Karpas-422 (cell line): Measurements from ENCODE around the gene PRSS23. TPM values are rescaled to one million over a fixed set of nuclear protein-coding genes. Genes with fewer than 3 reads are reported as not detected.

Experiments
- DNase-seq: peaks from one replicate; pipeline ENCODE4 v3.0.0-alpha.2; 2015
- H2AFZ ChIP-seq: fragments of 200-600 bp; sonication (generic); 2 replicates; pipeline ENCODE4 v1.6.1; 2014; ENCODE audit warnings: antibody characterized with exemption, low read length, mixed read lengths
- H3K27ac ChIP-seq: fragments of 200-600 bp; sonication (generic); 2 replicates; pipeline ENCODE4 v1.5.1; 2014; ENCODE audit warnings: mild to moderate bottlenecking, low read length, moderate library complexity
- H3K27me3 ChIP-seq: fragments of 200-600 bp; sonication (generic); 2 replicates; pipeline ENCODE4 v1.6.1; 2014; ENCODE audit warnings: low read length, mixed read lengths
- H3K36me3 ChIP-seq: fragments of 200-600 bp; sonication (generic); 2 replicates; pipeline ENCODE4 v1.6.1; 2014; ENCODE audit warnings: low read length, mixed read lengths; ENCODE audit not compliant: insufficient read depth
- H3K4me1 ChIP-seq: fragments of 200-600 bp; sonication (generic); 2 replicates; pipeline ENCODE4 v1.6.1; 2014; ENCODE audit warnings: mild to moderate bottlenecking, low read length, mixed read lengths
- H3K4me2 ChIP-seq: fragments of 200-600 bp; sonication (generic); 2 replicates; pipeline ENCODE4 v1.6.1; 2014; ENCODE audit warnings: low read length, low read depth, mild to moderate bottlenecking; ENCODE audit not compliant: poor library complexity, severe bottlenecking
- H3K4me3 ChIP-seq: fragments of 200-600 bp; sonication (generic); 2 replicates; pipeline ENCODE4 v1.5.1; 2014; ENCODE audit warnings: mild to moderate bottlenecking, antibody characterized with exemption, low read length, mixed read lengths
- H3K79me2 ChIP-seq: fragments of 200-600 bp; sonication (generic); 2 replicates; pipeline ENCODE4 v1.6.1; 2014; ENCODE audit warnings: mild to moderate bottlenecking, low read length, mixed read lengths
- H3K9ac ChIP-seq: fragments of 200-600 bp; sonication (generic); 2 replicates; pipeline ENCODE4 v1.6.0; 2014; ENCODE audit warnings: low read length
- H3K9me2 ChIP-seq: fragments of 200-600 bp; sonication (generic), shearing (Covaris generic); replicated peaks from 2 replicates; pipeline ENCODE4 v1.6.0; 2014; ENCODE audit warnings: mild to moderate bottlenecking, low read length, moderate library complexity; ENCODE audit not compliant: insufficient read depth
- H3K9me3 ChIP-seq: fragments of 300-700, 200-600 bp; sonication (generic); 2 replicates; pipeline ENCODE4 v1.6.1; 2014; ENCODE audit warnings: low read length, mixed read lengths
- H4K20me1 ChIP-seq: fragments of 200-600 bp; sonication (generic); 2 replicates; pipeline ENCODE4 v1.6.1; 2014; ENCODE audit warnings: mild to moderate bottlenecking, antibody characterized with exemption, low read length, low read depth; ENCODE audit not compliant: insufficient read depth
- total RNA-seq: library from RNA; depleted of rRNA; stranded (reverse); fragments of >200 nt; shearing (Covaris generic); gene quantifications from 2 replicates; pipeline ENCODE4 v1.2.3, GENCODE V29; 2014; ENCODE audit warnings: low replicate concordance

PRSS23 gene
- total RNA-seq, 1 experiment from 2014 or later = not detected

DNA sequence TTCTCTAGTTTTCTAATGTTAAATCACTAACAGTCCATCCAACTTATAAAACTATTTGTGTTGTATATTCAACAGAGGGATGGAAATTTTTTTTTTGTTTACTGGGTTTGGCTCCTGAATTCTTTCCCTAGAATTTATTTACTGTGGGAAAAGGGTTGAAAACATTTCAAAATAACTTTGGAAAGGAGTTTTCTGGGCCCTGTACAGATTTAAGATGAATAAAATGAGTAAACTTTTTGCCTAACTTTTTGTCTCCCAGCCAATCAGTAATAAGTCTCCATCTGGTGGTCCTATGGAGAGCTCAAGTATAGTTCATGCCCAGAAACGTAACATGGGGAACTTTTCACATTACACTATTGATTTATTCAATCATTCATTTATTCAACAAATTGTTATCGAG, 16.7 kb upstream of the PRSS23 start:
- H4K20me1 ChIP-seq = no peaks in the 10 kb centered on the region
- H3K9me2 ChIP-seq = no peaks in the 10 kb centered on the region
- H3K27ac ChIP-seq = no peak overlapping the region
- no peaks in the 10 kb centered on the region for H3K9me3 ChIP-seq
- no peak overlapping the region for H2AFZ ChIP-seq
- H3K79me2 ChIP-seq = no peaks in the 10 kb centered on the region
- H3K36me3 ChIP-seq = no peaks in the 10 kb centered on the region
- no peaks in the 10 kb centered on the region for H3K4me1 ChIP-seq
- no peak overlapping the region for H3K4me2 ChIP-seq
- no peak overlapping the region for H3K9ac ChIP-seq
- no peak for DNase-seq
- H3K27me3 ChIP-seq = no peaks in the 10 kb centered on the region
- H3K4me3 ChIP-seq = no peak overlapping the region

DNA sequence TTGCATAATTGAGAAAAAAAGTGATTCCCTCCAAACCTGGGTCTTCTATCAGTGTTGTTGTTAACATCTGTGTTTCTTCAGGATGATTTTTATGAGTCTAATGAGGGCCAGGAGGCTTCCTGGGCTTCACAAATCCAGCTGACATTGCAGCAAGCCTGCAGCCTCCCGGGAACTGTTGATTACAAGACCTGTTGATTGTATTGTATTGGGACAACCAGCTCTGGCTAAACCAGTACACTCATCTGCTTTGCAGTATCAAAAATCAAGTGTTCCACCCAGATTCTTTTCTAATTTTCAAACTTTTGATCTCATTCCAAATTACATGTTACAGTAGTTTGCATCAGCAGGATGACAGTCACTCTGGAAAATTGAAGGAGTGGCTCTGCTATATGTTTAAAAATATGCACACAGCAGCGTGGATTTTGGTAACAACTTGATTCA, 16.1 kb upstream of the PRSS23 start:
- Histone ChIP-seq H3K79me2 (no peaks in the 10 kb centered on the region), H3K27ac (no peak overlapping the region), H3K9ac (no peak overlapping the region), H3K4me3 (no peak overlapping the region), H3K4me1 (no peaks in the 10 kb centered on the region), H3K4me2 (no peak overlapping the region), H2AFZ (no peak overlapping the region), H3K27me3 (no peaks in the 10 kb centered on the region), H3K9me3 (no peaks in the 10 kb centered on the region), H3K9me2 (no peaks in the 10 kb centered on the region), H3K36me3 (no peaks in the 10 kb centered on the region), H4K20me1 (no peaks in the 10 kb centered on the region)
- DNase-seq = no peak

DNA sequence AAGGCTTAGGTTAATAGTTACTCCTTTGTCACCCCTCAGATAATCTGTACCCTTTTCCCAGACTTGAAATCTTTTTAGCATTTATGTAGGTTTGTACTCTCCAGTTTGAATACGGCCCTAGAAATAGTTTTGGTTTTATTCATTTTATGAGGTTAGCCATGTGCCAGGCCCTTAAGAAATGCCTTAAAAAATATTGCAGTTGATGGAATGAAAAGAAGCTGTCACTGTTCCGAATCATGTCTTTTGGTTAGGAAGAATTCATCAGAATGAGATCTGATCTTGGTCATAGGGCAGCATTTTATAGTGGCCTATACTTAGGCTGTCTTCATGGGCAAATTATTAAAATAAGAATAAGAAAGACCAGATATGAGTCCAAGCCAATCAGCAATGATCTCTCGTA, 14.8 kb upstream of the PRSS23 start:
- Histone ChIP-seq H3K27me3 (no peaks in the 10 kb centered on the region), H3K4me2 (no peak overlapping the region), H3K4me3 (no peak overlapping the region), H3K9me3 (no peaks in the 10 kb centered on the region), H3K4me1 (no peaks in the 10 kb centered on the region), H3K79me2 (no peaks in the 10 kb centered on the region), H3K27ac (no peak overlapping the region), H3K9ac (no peak overlapping the region), H3K36me3 (no peaks in the 10 kb centered on the region), H4K20me1 (no peaks in the 10 kb centered on the region), H2AFZ (no peak overlapping the region), H3K9me2 (no peaks in the 10 kb centered on the region)
- no peak for DNase-seq

DNA sequence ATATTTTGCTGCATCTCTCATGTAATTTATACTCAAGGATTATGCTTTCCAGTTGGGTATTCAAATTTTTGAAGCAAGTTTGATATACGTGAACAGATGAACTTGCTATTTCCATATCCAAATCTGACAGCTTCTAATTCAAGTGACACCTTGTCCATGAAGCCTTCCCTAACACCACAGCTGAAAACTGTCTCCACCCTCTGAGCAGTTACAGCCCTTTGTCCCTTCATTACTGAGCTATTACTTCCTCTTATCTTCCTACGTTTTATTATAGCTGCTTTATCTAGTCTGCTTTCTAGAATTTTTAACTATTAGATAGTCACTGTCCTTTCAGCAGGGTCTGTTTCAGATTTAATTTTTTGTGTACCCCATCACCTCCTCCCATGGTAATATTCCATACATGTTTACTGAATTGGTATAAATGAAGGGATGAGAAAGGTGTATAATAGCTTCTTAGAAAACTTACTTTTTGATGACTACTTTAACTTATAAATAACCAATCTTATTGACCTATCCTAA, 13.3 kb upstream of the PRSS23 start:
- Histone ChIP-seq H3K4me2 (no peak overlapping the region), H3K27me3 (no peaks in the 10 kb centered on the region), H3K4me3 (no peak overlapping the region), H3K9ac (no peak overlapping the region), H3K27ac (no peak overlapping the region), H4K20me1 (no peaks in the 10 kb centered on the region), H3K4me1 (no peaks in the 10 kb centered on the region), H3K9me3 (no peaks in the 10 kb centered on the region), H2AFZ (no peak overlapping the region), H3K9me2 (no peaks in the 10 kb centered on the region), H3K79me2 (no peaks in the 10 kb centered on the region), H3K36me3 (no peaks in the 10 kb centered on the region)
- no peak for DNase-seq

DNA sequence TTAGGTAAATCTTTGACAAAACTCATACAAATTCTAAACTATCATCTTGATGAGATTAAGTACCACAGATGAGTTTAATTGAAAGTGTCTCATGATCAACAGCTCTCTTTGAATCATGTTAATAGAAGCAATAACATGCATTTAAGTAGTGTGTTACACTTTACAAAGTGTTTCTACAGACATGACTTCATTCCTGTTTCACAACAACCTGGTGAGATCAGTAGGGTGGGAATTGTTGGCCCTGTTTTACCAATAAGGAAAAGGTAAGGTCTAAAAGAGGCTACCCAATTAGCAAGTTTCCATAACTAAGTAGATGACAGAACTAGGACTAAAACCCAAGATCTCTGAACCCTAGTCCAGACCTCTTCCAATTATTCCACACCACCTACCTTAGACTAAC, 12.7 kb upstream of the PRSS23 start:
- H2AFZ ChIP-seq = no peak overlapping the region
- DNase-seq = no peak
- H3K4me2 ChIP-seq = no peak overlapping the region
- no peak overlapping the region for H3K4me3 ChIP-seq
- H3K27me3 ChIP-seq = no peaks in the 10 kb centered on the region
- no peak overlapping the region for H3K27ac ChIP-seq
- no peaks in the 10 kb centered on the region for H3K79me2 ChIP-seq
- H3K36me3 ChIP-seq = no peaks in the 10 kb centered on the region
- no peaks in the 10 kb centered on the region for H3K4me1 ChIP-seq
- no peak overlapping the region for H3K9ac ChIP-seq
- H3K9me2 ChIP-seq = no peaks in the 10 kb centered on the region
- H3K9me3 ChIP-seq = no peaks in the 10 kb centered on the region
- no peaks in the 10 kb centered on the region for H4K20me1 ChIP-seq

DNA sequence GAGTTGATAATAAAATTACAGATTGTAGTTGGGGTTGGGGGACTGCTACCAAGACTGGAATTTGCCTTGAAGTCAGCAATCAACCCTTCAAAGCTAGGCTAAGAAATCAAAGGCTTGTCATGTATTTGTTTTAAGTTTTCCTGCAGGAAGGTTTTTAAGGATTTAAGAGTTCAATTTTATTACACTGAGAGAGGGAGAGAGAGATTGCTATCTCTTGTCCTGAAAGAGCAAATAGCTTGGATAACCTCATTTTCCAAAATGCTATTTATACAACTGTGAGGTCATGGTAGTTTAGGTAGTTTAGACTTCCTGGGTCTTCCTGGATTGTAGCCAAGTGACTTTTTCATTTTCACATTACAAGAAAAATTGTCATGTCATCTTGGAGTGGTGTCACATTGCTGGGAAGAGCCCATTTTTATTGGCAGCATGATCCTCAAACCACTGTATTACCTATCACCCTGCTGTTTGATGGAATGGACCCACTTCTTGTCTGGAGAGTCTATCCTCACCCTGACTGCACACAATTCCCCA, 10.1 kb upstream of the PRSS23 start:
- Histone ChIP-seq H3K27me3 (no peaks in the 10 kb centered on the region), H4K20me1 (no peaks in the 10 kb centered on the region), H3K79me2 (no peaks in the 10 kb centered on the region), H3K9me3 (no peaks in the 10 kb centered on the region), H3K36me3 (no peaks in the 10 kb centered on the region), H3K4me2 (no peak overlapping the region), H3K9me2 (no peaks in the 10 kb centered on the region), H2AFZ (no peak overlapping the region), H3K4me1 (no peaks in the 10 kb centered on the region), H3K4me3 (no peak overlapping the region), H3K9ac (no peak overlapping the region), H3K27ac (no peak overlapping the region)
- no peak for DNase-seq

DNA sequence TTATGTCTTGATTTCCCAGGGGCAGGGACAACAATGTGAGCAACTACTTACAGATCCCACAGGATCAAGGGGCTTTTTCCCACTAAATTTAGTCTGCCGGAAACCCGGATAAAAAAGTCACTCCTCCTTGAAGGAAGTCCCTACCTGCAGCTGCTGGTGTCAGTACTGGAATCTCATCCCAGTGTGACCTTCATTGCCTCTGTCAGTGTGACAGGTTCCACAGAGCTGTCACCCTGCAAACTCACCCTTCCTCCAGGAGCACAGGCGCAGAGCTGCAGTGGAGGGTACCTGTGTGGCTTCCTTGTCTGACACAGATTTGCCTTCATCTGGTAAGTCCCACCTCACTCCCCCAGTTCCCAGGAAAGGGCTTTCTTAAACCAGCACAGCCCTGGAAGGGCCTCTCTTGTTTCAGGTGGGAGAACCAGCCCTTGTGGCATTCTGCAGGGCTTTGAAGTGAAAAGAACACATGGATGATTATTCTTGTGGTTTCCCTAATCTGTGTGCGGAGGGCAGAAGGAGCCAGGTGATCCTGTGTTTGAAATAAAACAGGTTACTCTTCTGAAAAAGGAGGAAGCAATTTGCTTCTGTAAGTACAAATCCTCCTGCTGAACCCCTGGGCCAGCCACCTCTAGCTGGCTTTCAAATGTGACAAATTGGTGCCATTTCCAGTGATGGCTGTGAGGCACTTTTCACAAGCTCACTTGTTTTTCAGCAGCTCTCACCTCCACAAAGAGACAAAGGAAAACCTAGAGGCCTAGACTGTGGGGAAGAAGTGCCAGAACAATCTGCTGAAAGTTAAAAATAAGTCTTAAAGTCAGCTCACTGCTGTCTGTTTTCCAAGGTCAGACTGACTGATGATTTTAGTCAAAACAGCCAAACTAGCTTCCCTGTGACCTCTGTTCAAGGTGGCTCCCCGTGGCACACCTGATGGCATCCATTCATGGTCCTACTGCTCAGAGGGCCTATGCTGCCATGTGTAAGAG, 9.2 kb upstream of the PRSS23 start:
- H2AFZ ChIP-seq = no peak overlapping the region
- no peaks in the 10 kb centered on the region for H3K9me2 ChIP-seq
- no peak overlapping the region for H3K27ac ChIP-seq
- no peak overlapping the region for H3K4me3 ChIP-seq
- no peaks in the 10 kb centered on the region for H3K9me3 ChIP-seq
- no peaks in the 10 kb centered on the region for H3K79me2 ChIP-seq
- no peaks in the 10 kb centered on the region for H4K20me1 ChIP-seq
- H3K4me2 ChIP-seq = no peak overlapping the region
- no peak for DNase-seq
- H3K36me3 ChIP-seq = no peaks in the 10 kb centered on the region
- no peaks in the 10 kb centered on the region for H3K4me1 ChIP-seq
- H3K27me3 ChIP-seq = no peaks in the 10 kb centered on the region
- no peak overlapping the region for H3K9ac ChIP-seq

DNA sequence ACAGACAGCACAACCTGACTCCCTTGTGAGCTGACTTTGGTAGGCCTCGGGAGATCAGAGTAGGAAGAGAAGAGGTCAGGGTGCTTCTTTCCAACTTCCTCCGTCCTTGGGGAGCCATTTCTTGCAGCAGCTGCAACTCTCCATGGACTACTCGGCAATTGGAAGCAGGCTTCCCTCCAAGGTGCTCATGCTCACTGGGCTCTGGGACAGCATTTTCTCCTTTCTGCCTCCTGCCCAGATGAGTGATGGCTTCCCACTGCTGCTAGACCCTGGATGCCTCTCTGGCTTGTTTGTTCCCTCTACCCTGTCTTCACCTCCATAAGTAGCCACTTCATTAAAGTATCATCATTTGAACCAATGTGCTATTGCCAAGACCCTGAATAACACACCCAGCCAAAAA, 8.2 kb upstream of the PRSS23 start:
- Histone ChIP-seq H3K27ac (no peak overlapping the region), H3K4me2 (no peak overlapping the region), H3K4me3 (no peak overlapping the region), H3K36me3 (no peaks in the 10 kb centered on the region), H3K9ac (no peak overlapping the region), H2AFZ (no peak overlapping the region), H3K9me2 (no peaks in the 10 kb centered on the region), H4K20me1 (no peaks in the 10 kb centered on the region), H3K27me3 (no peaks in the 10 kb centered on the region), H3K9me3 (no peaks in the 10 kb centered on the region), H3K79me2 (no peaks in the 10 kb centered on the region), H3K4me1 (no peaks in the 10 kb centered on the region)
- DNase-seq = no peak
